WI38 (cell line): ENCODE results near the gene LAD1.

Source experiments
- H3K4me3 ChIP-seq: 2 replicates; pipeline ENCODE4 v1.5.1; 2011; ENCODE audit warnings: low read depth, mild to moderate bottlenecking, control low read depth, low read length
- TF ChIP-seq, protein P1 (sequence below): IDR thresholded peaks from 2 replicates; pipeline ENCODE4 v1.5.1; 2012; ENCODE audit warnings: low read depth, mild to moderate bottlenecking, control low read depth, low read length

The LAD1 gene

DNA sequence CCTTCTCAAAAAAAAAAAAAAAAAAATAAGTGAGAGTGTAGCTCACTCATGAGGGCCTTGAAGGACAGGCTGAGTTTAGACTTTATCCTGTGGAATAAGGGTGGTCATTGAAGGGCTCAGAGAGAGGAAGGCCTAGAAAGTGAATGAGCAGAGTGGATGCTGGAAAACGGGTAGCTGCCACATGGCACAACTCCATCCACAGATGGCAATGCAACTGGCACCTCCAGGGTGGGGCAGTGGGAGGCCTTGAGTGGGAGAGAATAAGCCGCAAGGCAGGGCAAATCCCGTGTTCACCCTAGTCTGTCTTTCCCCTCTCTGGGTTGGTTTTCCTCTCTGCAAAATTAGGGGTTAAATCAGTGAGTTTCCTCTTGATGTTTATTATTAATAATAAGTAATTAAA is 19.3 kb upstream of the LAD1 start:
- no peak overlapping the region for H3K4me3 ChIP-seq
- TF ChIP-seq, protein P1, sequence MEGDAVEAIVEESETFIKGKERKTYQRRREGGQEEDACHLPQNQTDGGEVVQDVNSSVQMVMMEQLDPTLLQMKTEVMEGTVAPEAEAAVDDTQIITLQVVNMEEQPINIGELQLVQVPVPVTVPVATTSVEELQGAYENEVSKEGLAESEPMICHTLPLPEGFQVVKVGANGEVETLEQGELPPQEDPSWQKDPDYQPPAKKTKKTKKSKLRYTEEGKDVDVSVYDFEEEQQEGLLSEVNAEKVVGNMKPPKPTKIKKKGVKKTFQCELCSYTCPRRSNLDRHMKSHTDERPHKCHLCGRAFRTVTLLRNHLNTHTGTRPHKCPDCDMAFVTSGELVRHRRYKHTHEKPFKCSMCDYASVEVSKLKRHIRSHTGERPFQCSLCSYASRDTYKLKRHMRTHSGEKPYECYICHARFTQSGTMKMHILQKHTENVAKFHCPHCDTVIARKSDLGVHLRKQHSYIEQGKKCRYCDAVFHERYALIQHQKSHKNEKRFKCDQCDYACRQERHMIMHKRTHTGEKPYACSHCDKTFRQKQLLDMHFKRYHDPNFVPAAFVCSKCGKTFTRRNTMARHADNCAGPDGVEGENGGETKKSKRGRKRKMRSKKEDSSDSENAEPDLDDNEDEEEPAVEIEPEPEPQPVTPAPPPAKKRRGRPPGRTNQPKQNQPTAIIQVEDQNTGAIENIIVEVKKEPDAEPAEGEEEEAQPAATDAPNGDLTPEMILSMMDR: no peak

- TF ChIP-seq, protein P1: no peak
Observed at GRCh38 chr1:201414051-201414738, 15.1 kb upstream of the LAD1 start.

GRCh38 chr1:201411292-201411691 is 12.2 kb upstream of the LAD1 start:
- H3K4me3 ChIP-seq: no peak overlapping the region
- TF ChIP-seq, protein P1: no peak

More at GRCh38 chr1:201414051-201414738, 15.1 kb upstream of the LAD1 start:
- H3K4me3 ChIP-seq: no peak overlapping the region

DNA sequence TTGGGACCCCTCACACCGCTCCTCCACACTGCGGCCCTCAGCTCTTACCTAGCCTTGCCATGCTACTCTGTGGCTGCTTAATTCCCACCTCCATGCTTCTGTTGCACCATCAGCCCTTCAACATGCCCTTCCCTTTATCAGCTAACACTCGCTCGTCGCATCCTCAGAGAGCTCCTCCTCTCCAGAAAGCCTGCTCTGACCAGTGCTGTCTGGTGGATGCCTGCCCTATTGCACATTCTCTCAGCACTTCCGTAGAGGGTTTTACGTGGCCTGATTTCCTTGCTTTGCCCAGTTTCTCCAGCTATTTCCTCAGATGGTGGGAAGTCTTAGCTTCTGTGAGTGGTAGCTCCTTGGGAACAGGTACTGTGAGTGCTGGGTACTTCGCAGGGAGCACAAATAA is 10.3 kb upstream of the LAD1 start:
- TF ChIP-seq, protein P1: no peak
- no peak overlapping the region for H3K4me3 ChIP-seq

DNA sequence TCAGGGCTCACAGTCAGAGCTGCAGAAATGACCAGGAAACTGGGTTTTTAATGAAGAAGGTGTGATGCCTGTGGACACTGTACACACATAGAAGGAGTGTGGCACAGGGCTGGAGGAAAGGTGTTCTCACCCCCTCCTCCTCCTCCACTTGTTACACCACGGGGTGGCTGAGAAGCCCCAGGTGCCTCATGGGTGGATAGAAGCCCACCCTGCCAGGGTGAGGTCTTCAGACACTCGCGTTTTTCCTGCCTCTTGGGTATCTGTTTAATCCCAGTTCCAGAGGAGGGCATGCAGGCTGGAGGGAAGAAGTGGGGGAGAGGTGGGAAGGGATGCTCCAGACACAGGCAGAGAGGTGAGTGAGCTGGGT is 9.7 kb upstream of the LAD1 start:
- H3K4me3 ChIP-seq: no peak overlapping the region
- TF ChIP-seq, protein P1: no peak

- TF ChIP-seq, protein P1: peak; percentile 99
- H3K4me3 ChIP-seq: no peak overlapping the region
Observed at GRCh38 chr1:201408176-201408833, 9.2 kb upstream of the LAD1 start.

DNA sequence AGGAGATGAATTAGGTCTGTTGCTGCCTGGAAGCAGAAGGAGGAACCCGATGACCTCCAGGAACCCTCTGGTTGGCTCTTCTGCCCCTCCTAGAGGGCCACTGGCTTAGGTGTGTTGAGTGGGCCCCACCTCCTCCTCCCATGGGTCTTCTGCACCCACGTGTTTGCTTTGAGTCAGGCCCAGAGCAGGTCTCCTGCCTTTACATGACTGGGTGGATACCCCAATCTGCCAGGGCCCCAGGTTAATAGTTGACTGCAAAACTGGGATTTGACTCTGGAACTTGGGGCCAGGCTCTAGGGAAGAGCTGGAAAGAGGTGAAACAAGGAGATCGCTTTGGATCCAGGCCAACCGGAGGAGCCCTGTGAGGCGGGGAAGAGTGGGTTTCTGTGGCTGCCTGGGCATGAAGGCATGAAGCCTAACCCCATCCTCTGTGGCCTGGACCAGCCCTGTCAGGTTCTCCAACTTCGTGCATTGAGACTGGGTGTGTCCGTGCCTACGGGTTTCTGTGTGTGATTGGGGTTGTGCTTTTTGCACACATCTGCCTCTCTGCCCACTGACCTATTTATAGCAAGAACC is 7.8 kb upstream of the LAD1 start:
- TF ChIP-seq, protein P1: no peak
- no peak overlapping the region for H3K4me3 ChIP-seq
